ENCODE results near the gene HMGN4.

HMGN4 gene

GRCh38 chr6:26577720-26578072 is 39.5 kb downstream of the HMGN4 start:
- no peak for DNase-seq (ENCODE audit: low read depth, low spot score)

GRCh38 chr6:26578279-26578678 is 40.1 kb downstream of the HMGN4 start:
- DNase-seq (ENCODE audit: low read depth, low spot score), result no peak

- DNase-seq (ENCODE audit: low read depth, low spot score), result no peak
Measured at GRCh38 chr6:26578741-26579140, 40.6 kb downstream of the HMGN4 start.

- no peak for DNase-seq (ENCODE audit: low read depth, low spot score)
Measured at GRCh38 chr6:26581164-26581915, 43.2 kb downstream of the HMGN4 start.

- DNase-seq (ENCODE audit: low read depth, low spot score), result no peak
Measured at GRCh38 chr6:26588965-26589364, 50.8 kb downstream of the HMGN4 start.

- no peak for DNase-seq (ENCODE audit: low read depth, low spot score)
Measured at GRCh38 chr6:26592649-26593048, 54.5 kb downstream of the HMGN4 start.

GRCh38 chr6:26593278-26594130 is 55.3 kb downstream of the HMGN4 start:
- DNase-seq (ENCODE audit: low read depth, low spot score), result no peak

- no peak for DNase-seq (ENCODE audit: low read depth, low spot score)
Measured at GRCh38 chr6:26594131-26594498, 55.9 kb downstream of the HMGN4 start.

GRCh38 chr6:26594730-26595632 is 56.8 kb downstream of the HMGN4 start:
- DNase-seq (ENCODE audit: low read depth, low spot score), result peak; percentile 87

- peak; percentile 97 for DNase-seq (ENCODE audit: low read depth, low spot score)
Measured at GRCh38 chr6:26595669-26596269, 57.6 kb downstream of the HMGN4 start.

All from ELF-1 (cell line).